Ovary (tissue), 9 donors: Measurements from ENCODE around the gene CYTH1. TPM values are rescaled to one million over a fixed set of nuclear protein-coding genes. Genes with fewer than 3 reads are reported as not detected.

ENCODE experiments used
- DNase-seq, 5 donors: peaks; one replicate each; pipeline ENCODE4 v3.0.0-alpha.2; 2019 to 2020
- H3K27ac ChIP-seq, 2 donors: fragments of 200-600 bp; one replicate each; pipeline versions ENCODE4 v1.5.1 to v1.8.0; 2019 to 2022
- H3K27me3 ChIP-seq: fragments of 200-600 bp; one replicate; pipeline ENCODE4 v1.8.0; 2022
- H3K36me3 ChIP-seq: fragments of 200-600 bp; sonication (generic); one replicate; pipeline ENCODE4 v1.5.1; 2019
- H3K4me1 ChIP-seq: one replicate; pipeline ENCODE4 v1.8.1; 2013; ENCODE audit warnings: mild to moderate bottlenecking, moderate library complexity; ENCODE audit not compliant: insufficient read depth
- H3K4me3 ChIP-seq: fragments of 200-600 bp; sonication (generic); one replicate; pipeline ENCODE4 v1.5.1; 2017
- H3K9me3 ChIP-seq, 2 donors: fragments of 200-600 bp in 1 of 2; sonication (generic) in 1 of 2; one replicate each; pipeline versions ENCODE4 v1.5.1 to v1.8.1; 2013 to 2019; ENCODE audit warnings: mild to moderate bottlenecking in 1 of 2, moderate library complexity in 1 of 2
- EP300 ChIP-seq: sonication (generic); formaldehyde crosslinking; IDR thresholded peaks from one replicate; pipeline ENCODE4 v1.6.1; 2017; ENCODE audit warnings: antibody characterized with exemption
- POLR2A ChIP-seq: fragments of 450-650 bp; IDR thresholded peaks from one replicate; pipeline ENCODE4 v1.6.1; 2017; ENCODE audit warnings: antibody characterized with exemption, mild to moderate bottlenecking, moderate library complexity
- WGBS, 3 donors: extraction: QIAGEN DNeasy Blood & Tissue Kit in 1 of 3; methylation state at CpG; one replicate each; pipeline versions ENCODE4 v1.1.5 to v1.1.7; 2013 to 2017; 5-methylcytosine and 5-hydroxymethylcytosine counted together
- intact Hi-C, 4 donors: fragments of 100-400 bp; cut with DNase I; formaldehyde crosslinking; loops; one replicate each; pipeline versions ENCODE4 v1.11.0 to v1.15.1; 2022 to 2023
- polyA plus RNA-seq, 2 donors: library from polyadenylated mRNA; stranded (reverse); fragments of 200-250 nt in 1 of 2; fragments of 350-450 nt in 1 of 2; fragmentation: Illumina TruSeq in 1 of 2; extraction: RNeasy Lipid Tissue Mini Kit (QIAGEN cat#74804) in 1 of 2; gene quantifications; one replicate each; pipeline ENCODE4 v1.2.3, GENCODE V29; 2013 to 2014
- total RNA-seq, 7 donors: library from RNA; depleted of rRNA in 2 of 7; stranded (reverse); fragments of >200 nt in 2 of 7; fragmentation: NEBNext Ultra II Directional in 3 of 7; extraction: Animal tissue kit (Norgen Biotek cat#: 25700) in 3 of 7; gene quantifications; one replicate each; pipeline versions ENCODE4 v1.1.0 to v1.2.4, GENCODE V29; 2016 to 2023
- TF ChIP-seq, protein P1 (sequence below), 3 donors: fragments of 450-650 bp in 2 of 3; fragments of 200-600 bp in 1 of 3; IDR thresholded peaks; one replicate each; pipeline versions ENCODE4 v1.5.1 to v1.8.0; 2016 to 2022; ENCODE audit warnings: antibody characterized with exemption in 3 of 3, mild to moderate bottlenecking in 1 of 3
- donor health status: DM: no; HTN: no; CAD: no; lungs with moderate emphysema.
- donor health status: DM: no; HTN: no; CAD: no.
- donor health status: Bipolar disorder and iron deficiency.
- donor health status: DM: yes; HTN: yes; CAD: no.
- donor health status: DM: no; HTN: no; CAD: no.
- donor health status: DM: yes; HTN: yes; CAD: no.

The CYTH1 gene
- total and polyA plus RNA-seq, 9 donors = 15.1 to 35.3 (median 24.4) TPM

DNA sequence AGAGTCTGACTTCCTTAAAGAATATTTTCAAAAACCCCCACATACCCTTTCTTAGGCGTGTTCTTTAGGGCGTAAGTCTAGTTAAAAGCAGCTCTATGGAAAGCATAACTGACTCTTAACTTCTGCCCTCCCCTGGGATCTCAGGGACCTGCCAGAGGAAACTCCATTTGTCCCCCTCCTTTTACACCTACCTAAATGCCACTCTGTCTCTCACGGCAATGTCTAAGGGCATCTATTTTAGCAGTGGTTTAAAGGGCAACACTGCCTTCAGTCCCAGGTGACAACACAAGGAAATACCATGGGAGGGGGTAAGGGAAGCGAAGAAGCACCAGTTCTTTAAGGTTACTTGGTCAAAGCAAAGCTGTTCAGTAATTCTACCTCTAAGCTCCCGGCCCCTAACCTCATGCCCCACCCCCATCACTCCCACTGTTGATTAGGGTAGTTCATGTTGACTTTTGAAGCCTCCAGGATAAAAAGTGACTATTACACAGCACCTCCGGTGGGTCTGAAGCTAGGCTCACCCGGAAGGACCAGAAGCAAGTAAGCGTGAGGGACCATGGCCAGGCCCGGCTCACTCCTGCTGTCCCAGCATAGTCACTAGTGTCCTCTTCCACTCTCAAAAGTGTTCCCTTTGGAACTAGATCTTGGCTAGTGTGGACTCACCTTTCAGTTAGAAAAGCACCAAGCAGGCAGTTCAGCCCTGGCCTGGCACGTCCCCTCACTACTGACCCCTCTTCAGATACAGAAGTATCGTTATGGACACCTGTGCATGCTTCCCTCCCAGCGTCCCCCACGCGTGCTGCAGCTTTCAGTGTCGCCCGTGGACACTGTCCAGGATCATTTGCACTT is 47.1 kb downstream of the CYTH1 start:
- H3K27ac ChIP-seq = no peak overlapping the region
- TF ChIP-seq, protein P1, sequence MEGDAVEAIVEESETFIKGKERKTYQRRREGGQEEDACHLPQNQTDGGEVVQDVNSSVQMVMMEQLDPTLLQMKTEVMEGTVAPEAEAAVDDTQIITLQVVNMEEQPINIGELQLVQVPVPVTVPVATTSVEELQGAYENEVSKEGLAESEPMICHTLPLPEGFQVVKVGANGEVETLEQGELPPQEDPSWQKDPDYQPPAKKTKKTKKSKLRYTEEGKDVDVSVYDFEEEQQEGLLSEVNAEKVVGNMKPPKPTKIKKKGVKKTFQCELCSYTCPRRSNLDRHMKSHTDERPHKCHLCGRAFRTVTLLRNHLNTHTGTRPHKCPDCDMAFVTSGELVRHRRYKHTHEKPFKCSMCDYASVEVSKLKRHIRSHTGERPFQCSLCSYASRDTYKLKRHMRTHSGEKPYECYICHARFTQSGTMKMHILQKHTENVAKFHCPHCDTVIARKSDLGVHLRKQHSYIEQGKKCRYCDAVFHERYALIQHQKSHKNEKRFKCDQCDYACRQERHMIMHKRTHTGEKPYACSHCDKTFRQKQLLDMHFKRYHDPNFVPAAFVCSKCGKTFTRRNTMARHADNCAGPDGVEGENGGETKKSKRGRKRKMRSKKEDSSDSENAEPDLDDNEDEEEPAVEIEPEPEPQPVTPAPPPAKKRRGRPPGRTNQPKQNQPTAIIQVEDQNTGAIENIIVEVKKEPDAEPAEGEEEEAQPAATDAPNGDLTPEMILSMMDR (IDR thresholded peaks at IDR 0.05) = no peak
- TF ChIP-seq EP300 = no peak
- TF ChIP-seq POLR2A = no peak
- WGBS, 3 donors = 72 to 81% (median 78%) methylated on average over 16 of the region's 16 CpGs
- H3K4me1 ChIP-seq = peaks cover 20% of the 10 kb centered on the region
- no peaks in the 10 kb centered on the region for H3K9me3 ChIP-seq
- DNase-seq = no peak
- no peaks in the 10 kb centered on the region for H3K36me3 ChIP-seq
- H3K27me3 ChIP-seq = no peaks in the 10 kb centered on the region
- intact Hi-C loops = no loop called here
- H3K4me3 ChIP-seq = peak overlapping the region; percentile 10

DNA sequence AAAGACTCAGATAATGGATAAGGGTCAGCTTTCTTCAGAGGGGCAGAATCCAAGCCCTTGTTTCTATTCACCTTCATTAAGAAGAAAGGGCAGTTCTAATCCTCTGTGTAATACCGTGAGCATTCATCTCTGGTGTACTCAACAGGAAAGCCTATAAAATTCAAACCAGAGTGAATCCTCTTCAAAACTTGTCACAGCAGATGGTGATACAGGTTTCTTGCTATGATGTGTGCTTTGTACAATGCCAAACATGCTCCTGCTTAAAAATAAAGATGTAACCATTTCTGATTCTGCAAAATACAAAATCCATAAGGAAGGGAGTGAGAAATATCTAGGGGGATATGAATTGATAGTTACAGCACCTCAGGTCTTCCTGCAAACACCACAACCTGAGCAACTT is 49.7 kb downstream of the CYTH1 start:
- H3K36me3 ChIP-seq = no peaks in the 10 kb centered on the region
- H3K9me3 ChIP-seq = no peaks in the 10 kb centered on the region
- no peak overlapping the region for H3K27ac ChIP-seq
- 85 to 97% (median 87%) methylated on average over 1 of the region's 1 CpG for WGBS, 3 donors
- DNase-seq = no peak
- intact Hi-C loops = no loop called here
- H3K4me1 ChIP-seq = peaks cover 20% of the 10 kb centered on the region
- no peaks in the 10 kb centered on the region for H3K27me3 ChIP-seq
- TF ChIP-seq, protein P1 (IDR thresholded peaks at IDR 0.05) = no peak
- TF ChIP-seq POLR2A (no peak), EP300 (no peak)
- H3K4me3 ChIP-seq = no peak overlapping the region

DNA sequence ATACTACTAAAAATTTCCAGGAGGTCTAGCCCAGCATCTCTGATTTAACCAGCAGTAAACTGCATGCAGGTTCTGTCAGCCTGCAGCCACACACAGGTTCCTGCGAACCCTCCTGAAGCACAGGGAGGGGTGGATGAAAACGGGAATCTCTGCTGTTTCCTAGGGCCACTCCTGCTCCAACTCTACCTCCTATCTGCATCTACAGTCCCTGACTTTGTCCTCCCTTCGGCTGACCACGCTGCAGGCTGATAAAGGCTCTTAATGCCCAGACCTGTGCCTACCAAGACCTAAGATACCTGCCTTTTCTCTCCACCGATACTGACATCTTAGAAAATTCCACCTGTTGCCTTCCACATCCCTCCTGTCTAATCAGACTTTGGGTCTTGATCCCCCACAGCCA is 50.2 kb downstream of the CYTH1 start:
- DNase-seq = no peak
- Histone ChIP-seq H3K4me3 (no peak overlapping the region), H3K27ac (no peak overlapping the region), H3K27me3 (no peaks in the 10 kb centered on the region), H3K9me3 (no peaks in the 10 kb centered on the region), H3K36me3 (no peaks in the 10 kb centered on the region), H3K4me1 (peaks cover 19% of the 10 kb centered on the region)
- intact Hi-C loops = no loop called here
- TF ChIP-seq POLR2A = no peak
- TF ChIP-seq EP300 = no peak
- TF ChIP-seq, protein P1 (IDR thresholded peaks at IDR 0.05) = no peak
- WGBS, 3 donors = 84 to 95% (median 90%) methylated on average over 5 of the region's 5 CpGs

DNA sequence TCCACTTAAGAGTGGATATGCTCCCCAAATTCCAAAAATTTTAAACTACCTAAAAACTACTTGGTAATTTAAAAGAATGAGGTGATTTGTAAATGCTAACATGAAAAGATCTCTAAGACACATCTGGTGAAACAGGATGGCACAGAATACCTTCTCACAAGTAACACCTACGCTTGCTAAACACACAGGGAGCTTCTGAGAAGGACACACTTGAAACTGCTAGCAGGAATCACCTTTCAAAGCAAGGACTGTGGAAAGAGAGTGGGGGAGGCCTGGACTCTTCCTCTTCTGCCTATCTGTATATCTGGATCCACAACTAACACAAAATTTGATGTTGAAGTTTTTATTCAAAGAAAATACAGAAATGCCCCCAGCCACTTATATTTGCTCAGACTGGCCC is 52.4 kb downstream of the CYTH1 start:
- WGBS, 3 donors = 97 to 99% (median 98%) methylated on average over 1 of the region's 1 CpG
- Histone ChIP-seq H3K36me3 (no peaks in the 10 kb centered on the region), H3K9me3 (no peaks in the 10 kb centered on the region), H3K4me3 (no peak overlapping the region), H3K27me3 (no peaks in the 10 kb centered on the region), H3K4me1 (peaks cover 10% of the 10 kb centered on the region), H3K27ac (no peak overlapping the region)
- TF ChIP-seq EP300 = no peak
- intact Hi-C loops = no loop called here
- DNase-seq = no peak

DNA sequence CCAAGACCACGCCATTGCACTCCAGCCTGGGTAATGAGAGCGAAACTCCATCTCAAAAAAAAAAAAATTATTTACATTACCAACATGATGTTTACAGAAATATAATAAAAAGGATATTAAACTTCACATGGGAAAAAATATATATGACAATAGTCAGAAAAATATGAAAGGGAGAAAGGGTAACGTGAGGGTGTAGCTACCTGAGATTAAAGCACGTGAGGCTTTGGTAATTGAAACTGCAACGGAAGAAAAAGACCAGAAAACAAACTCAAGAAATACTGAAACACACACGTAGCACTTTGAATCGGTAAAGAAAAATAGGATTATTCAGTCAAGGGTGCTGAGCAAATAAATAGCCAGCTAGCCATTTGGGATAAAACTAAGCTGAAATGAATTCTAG is 53.6 kb downstream of the CYTH1 start:
- intact Hi-C loops = no loop called here
- Histone ChIP-seq H3K27ac (no peak overlapping the region), H3K9me3 (no peaks in the 10 kb centered on the region), H3K4me3 (no peak overlapping the region), H3K27me3 (no peaks in the 10 kb centered on the region), H3K36me3 (no peaks in the 10 kb centered on the region), H3K4me1 (peaks cover 13% of the 10 kb centered on the region)
- 93 to 96% (median 94%) methylated on average over 7 of the region's 7 CpGs for WGBS, 3 donors
- no peak for TF ChIP-seq POLR2A
- TF ChIP-seq EP300 = no peak
- TF ChIP-seq, protein P1 (IDR thresholded peaks at IDR 0.05) = no peak
- DNase-seq = no peak
